Fibroblast of pulmonary artery (primary cell): ENCODE results near the gene CELF3.

Experiments
- DNase-seq: peaks from one replicate; pipeline ENCODE4 v3.0.0-alpha.2; 2010; ENCODE audit warnings: low read depth
- H3K4me3 ChIP-seq: replicated peaks from 2 replicates; pipeline ENCODE4 v1.5.1; 2011; ENCODE audit warnings: low read depth, mild to moderate bottlenecking, control low read depth, low read length, moderate library complexity
- TF ChIP-seq, protein P1 (sequence below): IDR thresholded peaks from 2 replicates; pipeline ENCODE4 v1.5.1; 2011; ENCODE audit warnings: mild to moderate bottlenecking, control low read depth, low read length, inconsistent platforms; ENCODE audit errors: missing control alignments

Gene CELF3

DNA sequence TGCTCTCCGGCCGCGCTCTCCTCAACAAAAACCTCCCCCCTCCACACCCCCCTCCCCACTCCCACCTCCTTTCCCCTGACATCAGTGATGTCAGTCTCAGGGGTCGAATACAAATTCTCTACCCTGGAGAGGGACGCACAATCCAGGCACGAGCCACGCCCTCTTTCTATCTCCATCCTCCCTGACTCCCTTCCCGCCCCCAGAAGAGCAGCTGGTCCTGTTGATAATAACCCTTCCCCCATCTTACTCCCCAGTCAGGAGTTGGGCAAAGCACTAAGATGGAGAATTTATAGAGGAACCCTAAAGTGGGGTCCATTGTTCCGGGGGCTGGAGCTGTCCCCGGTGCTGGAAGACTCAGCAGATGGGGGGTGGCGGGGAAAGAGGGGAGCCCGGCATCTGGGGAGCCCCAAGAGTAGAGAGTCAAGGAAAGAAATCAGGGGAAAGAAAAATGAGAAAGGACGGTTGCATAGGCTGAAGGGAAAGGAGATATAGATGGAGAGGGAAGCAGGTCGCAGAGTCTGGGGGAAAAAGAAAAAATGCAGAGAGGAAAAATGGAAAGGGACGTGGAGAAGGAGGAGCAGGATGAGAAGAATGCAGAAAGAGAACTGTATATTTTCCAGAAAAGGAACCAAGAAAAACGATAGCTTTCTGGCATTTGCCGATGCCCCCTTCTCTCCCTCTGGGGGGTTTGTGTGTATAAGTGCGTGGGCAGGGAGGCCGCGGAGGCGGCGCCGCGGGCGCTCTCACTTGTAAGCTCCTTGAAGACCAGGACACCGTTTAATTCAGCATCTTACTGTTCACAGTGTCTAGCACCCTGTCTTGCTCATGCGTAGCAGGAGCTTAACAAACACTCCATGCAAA, at the start of gene CELF3:
CELF3 (minus strand) TSS at position 33 of the 861 bp plus-strand sequence. CDS start 783 bp downstream, outside the sequence.
- H3K4me3 ChIP-seq: no peak within 1 kb of the TSS
- DNase-seq: peak; percentile 15
- TF ChIP-seq, protein P1, sequence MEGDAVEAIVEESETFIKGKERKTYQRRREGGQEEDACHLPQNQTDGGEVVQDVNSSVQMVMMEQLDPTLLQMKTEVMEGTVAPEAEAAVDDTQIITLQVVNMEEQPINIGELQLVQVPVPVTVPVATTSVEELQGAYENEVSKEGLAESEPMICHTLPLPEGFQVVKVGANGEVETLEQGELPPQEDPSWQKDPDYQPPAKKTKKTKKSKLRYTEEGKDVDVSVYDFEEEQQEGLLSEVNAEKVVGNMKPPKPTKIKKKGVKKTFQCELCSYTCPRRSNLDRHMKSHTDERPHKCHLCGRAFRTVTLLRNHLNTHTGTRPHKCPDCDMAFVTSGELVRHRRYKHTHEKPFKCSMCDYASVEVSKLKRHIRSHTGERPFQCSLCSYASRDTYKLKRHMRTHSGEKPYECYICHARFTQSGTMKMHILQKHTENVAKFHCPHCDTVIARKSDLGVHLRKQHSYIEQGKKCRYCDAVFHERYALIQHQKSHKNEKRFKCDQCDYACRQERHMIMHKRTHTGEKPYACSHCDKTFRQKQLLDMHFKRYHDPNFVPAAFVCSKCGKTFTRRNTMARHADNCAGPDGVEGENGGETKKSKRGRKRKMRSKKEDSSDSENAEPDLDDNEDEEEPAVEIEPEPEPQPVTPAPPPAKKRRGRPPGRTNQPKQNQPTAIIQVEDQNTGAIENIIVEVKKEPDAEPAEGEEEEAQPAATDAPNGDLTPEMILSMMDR: no peak

DNA sequence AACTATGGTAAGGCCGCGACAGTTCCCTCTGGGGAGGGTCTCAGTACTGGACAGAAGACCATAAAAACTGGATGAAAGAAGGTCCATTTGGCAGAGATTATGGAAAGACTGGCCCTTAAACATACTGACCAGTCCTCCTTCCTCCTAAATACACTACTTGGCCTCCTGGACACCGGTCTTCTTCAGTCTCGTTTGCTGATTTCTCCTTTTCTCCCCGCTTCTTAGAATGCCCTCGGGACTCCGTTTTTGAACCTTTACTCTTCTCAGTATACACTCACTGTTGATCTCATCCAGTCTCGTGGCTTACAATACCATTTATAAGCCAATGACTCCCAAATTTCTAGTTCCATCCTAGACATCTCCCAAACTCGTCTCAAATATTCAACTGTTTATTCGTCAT, 47.4 kb upstream of the CELF3 start:
- no peak for DNase-seq
- H3K4me3 ChIP-seq: peak overlapping the region; percentile 82
- TF ChIP-seq, protein P1: no peak

DNA sequence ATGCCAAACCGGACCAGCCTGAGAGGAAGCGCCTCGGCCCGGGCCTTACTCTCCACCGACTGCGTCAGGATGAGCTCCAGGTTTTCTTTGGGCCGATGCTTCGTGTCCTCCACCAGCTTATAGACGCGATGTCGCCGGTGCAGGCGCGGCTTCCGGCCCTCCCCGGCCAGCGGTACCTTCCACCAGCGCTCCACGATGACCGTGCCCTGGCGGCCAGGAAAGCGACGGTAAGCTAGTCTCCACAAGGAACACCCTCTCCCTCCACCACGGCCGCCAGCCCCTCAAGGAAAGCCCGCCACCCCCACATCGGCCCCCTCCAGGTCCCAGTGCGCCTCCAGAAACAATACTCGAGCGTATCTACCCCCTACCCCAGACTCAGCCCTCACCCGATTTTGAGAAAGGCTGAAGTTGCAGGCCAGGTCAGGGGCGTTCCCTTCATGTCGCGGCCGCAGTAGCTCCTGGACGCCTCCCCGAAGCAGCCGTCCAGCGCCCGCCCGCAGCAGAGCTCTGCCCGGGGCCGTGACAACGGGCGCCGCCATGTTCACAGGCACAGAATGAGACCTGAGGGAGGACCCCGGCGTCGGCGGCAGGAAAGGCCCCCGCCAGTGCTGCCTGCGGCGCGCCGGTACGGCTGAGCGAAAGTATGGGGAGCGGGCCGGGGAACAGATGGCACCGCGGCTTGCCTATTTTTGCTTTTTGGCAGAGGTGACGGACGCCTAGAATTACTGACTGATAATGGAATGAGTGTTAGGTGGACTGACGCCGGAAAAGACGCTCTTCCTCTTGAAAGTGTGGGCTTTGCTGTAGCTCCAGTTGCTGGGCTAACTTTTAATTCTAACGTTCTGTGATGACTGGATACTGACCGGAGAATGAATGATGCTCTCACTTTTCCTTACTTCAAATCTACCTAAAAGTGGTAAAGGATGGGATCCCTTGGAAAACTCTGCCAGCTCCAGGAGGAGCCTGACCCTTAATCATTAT, 46.6 kb upstream of the CELF3 start, which contains the start of gene MRPL9:
MRPL9 (minus strand) TSS at position 556 of the 981 bp plus-strand sequence; CDS start at position 539, 17 bp downstream.
- TF ChIP-seq, protein P1: no peak
- DNase-seq: peak; percentile 77
- peak within 1 kb of the TSS; percentile 82 for H3K4me3 ChIP-seq

DNA sequence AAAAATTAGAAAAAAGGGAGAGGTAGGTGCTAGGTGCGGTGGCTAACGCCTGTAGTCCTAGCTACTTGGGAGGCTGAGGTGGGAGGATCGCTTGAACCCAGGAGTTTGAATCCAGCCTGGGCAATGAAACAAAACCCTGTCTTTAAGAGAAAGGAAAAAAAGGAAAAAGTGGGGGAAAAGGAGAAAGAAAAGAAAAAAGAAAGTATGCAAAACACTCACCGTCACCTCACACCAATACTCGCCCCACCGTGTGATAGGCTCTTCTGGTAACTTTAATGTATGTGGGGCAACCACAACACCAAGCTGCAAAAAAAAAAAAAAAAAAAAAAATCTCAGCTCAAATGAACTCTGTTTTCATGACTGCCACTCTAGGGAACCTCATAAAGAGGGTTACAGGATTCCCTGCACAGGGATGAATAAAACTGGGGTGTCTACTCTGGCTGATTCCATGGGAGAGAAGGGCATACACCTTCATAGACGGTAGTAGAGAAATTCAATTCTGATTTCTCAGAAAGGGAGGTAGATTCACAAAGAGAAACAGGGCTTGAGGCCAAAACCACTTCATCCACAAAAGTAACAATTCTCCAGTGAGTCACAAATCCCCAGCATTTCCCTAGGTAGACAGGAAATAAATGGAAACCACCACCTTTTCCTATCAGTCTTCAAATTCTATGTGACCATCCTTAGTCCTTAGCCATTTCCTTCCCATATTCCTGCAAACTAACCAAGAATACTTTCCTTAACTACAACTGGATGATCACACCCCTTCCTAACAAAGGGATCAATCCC, 44.2 kb upstream of the CELF3 start:
- no peak for DNase-seq
- TF ChIP-seq, protein P1: no peak

DNA sequence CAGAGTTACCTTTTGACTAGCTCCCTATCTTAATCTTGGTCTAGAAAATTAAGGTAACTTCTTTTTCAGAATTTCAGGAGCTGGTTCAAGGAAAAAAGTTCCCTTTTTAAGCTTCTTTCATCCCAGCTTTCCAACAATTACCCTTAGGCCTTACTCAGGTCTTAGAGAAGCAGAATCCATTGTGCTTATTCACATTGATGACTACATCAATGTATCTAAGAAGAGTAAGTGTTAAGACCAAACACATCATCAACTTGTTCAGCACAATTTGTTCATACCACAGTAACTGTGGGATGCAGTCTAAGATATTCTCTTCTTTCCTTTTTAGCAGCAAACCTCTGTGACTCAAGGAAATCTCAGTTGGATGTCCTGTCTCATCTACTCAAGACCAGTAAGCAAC, 42.6 kb upstream of the CELF3 start:
- TF ChIP-seq, protein P1: no peak
- no peak overlapping the region for H3K4me3 ChIP-seq
- no peak for DNase-seq

More for the DNA sequence above, 44.2 kb upstream of the CELF3 start:
- H3K4me3 ChIP-seq: no peak overlapping the region

DNA sequence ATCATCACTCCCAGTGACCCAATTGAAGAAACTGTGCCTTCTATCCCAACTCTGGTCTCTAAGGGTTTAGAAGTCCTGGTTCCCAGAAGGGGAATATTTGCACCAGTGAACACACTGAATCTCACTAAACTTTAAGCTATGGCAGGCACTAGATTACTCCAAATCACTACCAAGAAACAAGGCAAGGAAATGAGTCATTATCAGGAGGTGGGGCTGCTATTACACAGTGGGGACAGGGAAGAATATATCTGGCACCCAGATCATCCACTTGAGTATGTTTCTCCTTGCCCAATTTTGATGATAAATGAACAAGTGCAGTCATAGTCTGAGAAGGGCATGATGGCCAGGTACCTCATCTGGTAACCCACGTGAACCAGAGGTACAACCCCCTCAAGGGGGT, 39.7 kb upstream of the CELF3 start:
- TF ChIP-seq, protein P1: no peak
- peak; percentile 51 for DNase-seq
- no peak overlapping the region for H3K4me3 ChIP-seq
